ENCODE data around the gene ZNF260.

The ZNF260 gene

DNA sequence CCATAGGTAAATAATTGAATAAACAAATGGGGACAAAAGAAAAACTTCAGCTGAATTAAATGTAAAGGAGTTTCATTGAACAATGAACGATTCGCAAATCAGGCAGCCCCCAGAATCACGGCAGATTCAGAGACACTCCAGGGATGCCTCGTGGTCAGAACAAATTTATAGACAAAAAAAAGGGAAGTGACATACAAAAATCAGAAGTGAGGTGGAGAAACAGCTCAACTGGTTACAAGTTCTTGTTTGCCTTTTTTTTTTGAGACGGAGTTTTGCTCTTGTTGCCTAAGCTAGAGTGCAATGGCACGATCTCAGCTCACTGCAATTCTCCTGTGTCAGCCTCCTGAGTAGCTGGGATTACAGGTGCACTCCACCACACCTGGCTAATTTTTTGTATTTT, 44.4 kb downstream of the ZNF260 start:
- DNase-seq (ENCODE audit: low read depth): no peak
- TF ChIP-seq, protein P1, sequence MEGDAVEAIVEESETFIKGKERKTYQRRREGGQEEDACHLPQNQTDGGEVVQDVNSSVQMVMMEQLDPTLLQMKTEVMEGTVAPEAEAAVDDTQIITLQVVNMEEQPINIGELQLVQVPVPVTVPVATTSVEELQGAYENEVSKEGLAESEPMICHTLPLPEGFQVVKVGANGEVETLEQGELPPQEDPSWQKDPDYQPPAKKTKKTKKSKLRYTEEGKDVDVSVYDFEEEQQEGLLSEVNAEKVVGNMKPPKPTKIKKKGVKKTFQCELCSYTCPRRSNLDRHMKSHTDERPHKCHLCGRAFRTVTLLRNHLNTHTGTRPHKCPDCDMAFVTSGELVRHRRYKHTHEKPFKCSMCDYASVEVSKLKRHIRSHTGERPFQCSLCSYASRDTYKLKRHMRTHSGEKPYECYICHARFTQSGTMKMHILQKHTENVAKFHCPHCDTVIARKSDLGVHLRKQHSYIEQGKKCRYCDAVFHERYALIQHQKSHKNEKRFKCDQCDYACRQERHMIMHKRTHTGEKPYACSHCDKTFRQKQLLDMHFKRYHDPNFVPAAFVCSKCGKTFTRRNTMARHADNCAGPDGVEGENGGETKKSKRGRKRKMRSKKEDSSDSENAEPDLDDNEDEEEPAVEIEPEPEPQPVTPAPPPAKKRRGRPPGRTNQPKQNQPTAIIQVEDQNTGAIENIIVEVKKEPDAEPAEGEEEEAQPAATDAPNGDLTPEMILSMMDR (conservative IDR thresholded peaks at IDR 0.05; ENCODE audit: control insufficient read depth, insufficient read depth, low read depth, low read length): no peak
- H3K4me3 ChIP-seq (ENCODE audit: control insufficient read depth, low read depth, low read length): no peak overlapping the region

DNA sequence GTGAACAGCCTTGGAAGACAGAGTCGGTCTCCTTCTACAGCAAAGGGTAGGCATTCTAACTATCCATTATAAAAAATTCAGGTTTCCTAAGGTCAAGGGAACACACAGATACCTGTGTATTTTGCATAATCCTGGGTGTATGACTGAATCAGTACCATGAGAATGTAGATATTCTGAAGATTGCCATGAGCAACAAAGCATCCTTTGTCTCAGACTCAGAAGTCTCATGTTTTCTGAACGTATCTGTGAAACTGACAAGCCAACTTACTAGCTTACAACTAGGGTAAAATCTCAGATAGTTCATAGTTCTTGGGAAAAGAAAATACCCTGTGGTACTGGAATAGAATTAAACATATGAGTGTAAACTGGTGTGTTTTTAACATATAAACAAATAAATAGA, 45.2 kb downstream of the ZNF260 start:
- TF ChIP-seq, protein P1 (conservative IDR thresholded peaks at IDR 0.05; ENCODE audit: control insufficient read depth, insufficient read depth, low read depth, low read length): no peak
- no peak overlapping the region for H3K4me3 ChIP-seq (ENCODE audit: control insufficient read depth, low read depth, low read length)

More for the DNA sequence above, 45.2 kb downstream of the ZNF260 start:
- no peak for DNase-seq (ENCODE audit: low read depth)
